GM19035 (cell line): Measurements from ENCODE around the gene HMCN2.
"Not testable (repeated sequence)": the region's sequence is repeated elsewhere in the genome, so short reads cannot be mapped to it uniquely, and the experiment has no call there.

ENCODE experiments used
- ATAC-seq: cut with Tn5 transposase; IDR thresholded peaks from one replicate; pipeline ENCODE4 v1.9.1; 2021; ENCODE audit not compliant: unreplicated experiment

The HMCN2 gene

GRCh38 chr9:130327781-130328348 lies 62.3 kb downstream of the HMCN2 start:
- no peak for ATAC-seq

DNA sequence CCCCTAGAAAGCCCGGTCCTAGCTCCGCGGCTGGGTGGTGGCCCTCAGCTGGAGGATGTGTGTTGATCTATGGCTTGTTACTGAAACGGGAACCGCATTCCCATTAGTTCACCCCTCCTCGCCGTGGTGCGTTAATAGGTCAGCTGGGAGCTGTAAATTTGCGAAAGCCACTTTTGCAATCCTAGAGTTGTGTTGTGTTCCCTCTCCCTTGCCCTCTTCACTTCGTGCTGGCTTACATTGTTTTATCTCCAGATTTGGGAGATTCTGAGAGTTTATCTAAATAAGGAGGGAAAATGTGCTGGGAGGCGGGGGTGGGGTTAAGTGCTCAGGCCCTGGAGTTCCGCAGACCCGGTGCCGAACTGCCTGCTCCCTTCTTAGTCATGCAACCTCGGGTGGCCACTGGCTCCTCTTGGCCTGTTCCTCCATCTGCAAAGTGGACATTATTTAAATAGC lies 62.8 kb downstream of the HMCN2 start:
- ATAC-seq: no peak

DNA sequence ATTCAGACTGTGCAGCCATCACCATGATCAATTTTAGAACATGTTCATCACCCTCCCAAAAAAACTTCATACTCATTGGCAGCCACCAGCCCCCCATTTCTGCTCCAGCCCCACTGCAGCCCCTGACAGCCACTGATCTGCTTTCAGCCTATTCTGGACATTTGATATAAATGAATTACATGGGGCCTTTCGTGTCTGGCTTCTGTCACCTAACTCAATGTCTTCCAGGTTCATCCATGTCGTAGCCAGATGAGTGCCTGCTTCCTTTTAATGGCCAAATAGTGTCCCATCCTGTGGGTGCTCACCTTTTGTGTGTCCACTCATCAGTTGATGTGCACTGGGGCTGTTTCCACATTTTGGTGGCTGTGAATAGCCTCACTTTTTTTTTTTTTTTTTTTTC lies 63.5 kb downstream of the HMCN2 start:
- no peak for ATAC-seq

GRCh38 chr9:130330202-130330862 lies 64.8 kb downstream of the HMCN2 start:
- ATAC-seq: no peak

DNA sequence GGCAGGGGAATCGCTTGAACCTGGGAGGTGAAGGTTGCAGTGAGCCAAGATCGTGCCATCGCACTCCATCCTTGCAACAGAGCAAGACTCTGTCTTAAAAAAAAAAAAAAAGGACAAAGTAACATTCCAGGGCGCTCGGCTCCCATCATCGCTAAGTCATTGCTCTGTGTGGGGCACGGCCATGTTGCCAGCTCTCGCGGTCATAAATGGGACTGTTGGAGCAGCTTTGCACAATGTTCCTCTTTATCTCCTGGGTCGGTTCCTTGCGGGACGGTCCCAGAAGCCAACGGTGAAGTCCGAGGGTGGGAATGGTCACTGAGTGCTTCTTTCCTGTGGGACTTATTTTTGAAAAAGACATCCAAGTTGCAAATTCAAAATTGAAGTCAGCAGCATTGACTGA lies 65.5 kb downstream of the HMCN2 start:
- ATAC-seq: no peak

GRCh38 chr9:130331573-130331972 lies 66.0 kb downstream of the HMCN2 start:
- ATAC-seq: no peak

DNA sequence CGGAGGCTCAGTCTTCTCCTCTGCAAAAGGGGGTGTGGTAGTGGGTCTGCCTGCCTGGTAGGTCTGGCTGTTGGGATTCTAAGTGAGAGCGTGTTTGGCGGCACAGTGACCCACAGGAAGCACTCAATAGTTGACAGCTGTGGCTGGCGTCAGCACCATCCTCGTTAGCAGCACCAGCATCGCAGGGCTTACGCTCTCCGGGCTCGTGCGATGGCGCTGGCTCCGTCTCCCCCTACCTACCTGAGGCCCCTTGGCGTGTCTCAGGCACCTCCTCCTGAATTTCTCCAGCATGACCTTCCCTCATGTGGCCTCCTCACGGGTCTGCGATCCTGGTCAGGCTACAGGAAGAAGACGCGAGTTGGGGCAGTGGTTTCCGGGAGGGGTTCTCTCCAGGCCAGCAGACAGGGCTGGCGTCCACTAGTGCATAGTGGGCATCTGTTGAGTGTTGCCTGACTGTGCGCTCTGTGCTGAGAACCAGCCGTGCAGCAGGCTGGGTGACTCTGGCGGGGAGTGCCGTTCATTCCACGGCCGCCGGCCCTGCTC lies 66.9 kb downstream of the HMCN2 start:
- no peak for ATAC-seq

- no peak for ATAC-seq
Measured at GRCh38 chr9:130333041-130333711, 67.6 kb downstream of the HMCN2 start.

DNA sequence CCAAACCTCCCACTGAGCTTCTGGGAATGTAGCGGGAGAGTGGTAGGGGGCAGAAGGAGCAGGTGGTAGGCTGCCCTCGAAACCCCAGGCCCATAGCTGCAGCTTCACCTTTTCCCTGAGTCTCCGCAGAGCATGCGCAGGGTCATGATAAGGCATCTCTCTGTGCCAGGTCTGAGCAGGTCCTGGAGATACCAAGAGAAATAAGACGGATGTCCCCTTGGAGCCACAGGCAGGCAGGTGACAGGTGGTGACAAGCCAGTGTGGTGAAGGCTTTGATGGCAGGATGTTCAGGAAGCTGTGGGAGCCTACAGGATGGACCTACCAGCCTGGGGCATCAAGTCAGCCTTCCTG lies 68.1 kb downstream of the HMCN2 start:
- ATAC-seq: no peak

GRCh38 chr9:130334915-130335314 lies 69.4 kb downstream of the HMCN2 start:
- no peak for ATAC-seq

GRCh38 chr9:130336027-130336610 lies 70.6 kb downstream of the HMCN2 start:
- no peak for ATAC-seq

DNA sequence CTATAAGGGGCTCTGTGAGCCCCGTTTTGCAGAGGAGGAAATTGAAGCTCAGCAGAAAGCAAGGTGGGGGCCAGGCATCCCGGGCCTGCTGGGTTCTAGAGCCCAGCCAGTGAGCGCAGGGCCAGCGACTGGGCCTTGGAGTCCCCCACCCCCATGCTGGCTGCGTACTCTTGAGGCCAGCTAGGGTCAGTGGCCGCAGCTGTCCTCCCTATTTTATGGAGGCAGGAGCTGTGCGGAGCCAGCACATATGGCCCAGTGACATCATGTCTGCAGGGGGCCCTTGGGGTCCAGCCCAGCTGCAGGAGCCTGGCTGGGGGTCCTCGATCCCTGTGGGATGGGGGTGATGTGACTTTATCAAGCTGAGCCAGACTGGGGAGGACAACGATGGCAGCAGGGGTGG lies 71.3 kb downstream of the HMCN2 start:
- ATAC-seq: no peak

- no peak for ATAC-seq
Measured at GRCh38 chr9:130337318-130337717, 71.8 kb downstream of the HMCN2 start.

GRCh38 chr9:130337784-130338380 lies 72.3 kb downstream of the HMCN2 start:
- no peak for ATAC-seq

- not testable (repeated sequence) for ATAC-seq
Measured at GRCh38 chr9:130338891-130339290, 73.3 kb downstream of the HMCN2 start.

GRCh38 chr9:130339306-130339705 lies 73.7 kb downstream of the HMCN2 start:
- no peak for ATAC-seq

DNA sequence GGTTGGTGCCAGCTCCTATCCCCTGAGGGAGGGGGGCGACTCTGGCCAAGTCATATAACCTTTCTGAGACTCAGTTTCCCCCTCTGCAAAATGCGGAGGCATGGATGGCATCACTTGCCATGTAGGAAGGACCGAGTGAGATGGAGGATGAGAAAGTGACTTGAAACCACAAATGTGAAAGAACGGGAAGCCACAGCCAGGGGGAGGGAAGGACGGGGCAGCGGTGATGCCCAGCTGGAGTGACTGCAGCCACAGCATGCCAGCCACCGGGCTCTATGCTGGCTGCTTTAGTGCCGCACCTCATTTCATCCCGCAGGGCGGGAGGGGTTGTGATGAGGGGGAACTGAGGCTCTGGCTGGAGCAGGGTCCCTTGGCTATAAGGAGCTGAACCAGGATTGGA lies 74.5 kb downstream of the HMCN2 start:
- no peak for ATAC-seq

DNA sequence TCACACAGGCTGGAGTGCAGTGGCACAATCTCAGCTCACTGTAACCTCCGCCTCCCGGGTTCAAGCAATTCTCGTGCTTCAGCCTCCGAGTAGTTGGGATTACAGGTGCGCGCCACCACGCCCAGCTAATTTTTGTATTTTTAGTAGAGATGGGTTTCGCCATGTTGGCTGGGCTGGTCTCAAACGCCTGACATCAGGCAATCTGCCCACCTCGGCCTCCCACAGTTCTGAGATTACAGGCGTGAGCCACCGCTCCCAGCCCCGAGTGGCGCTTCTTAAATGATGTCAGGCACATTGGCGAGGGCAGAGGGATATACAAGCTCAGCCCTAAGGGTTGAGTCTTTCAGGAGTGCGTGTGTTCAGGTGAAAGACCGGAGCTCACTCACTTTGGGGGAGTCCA lies 75.0 kb downstream of the HMCN2 start:
- not testable (repeated sequence) for ATAC-seq

GRCh38 chr9:130341128-130341527 lies 75.6 kb downstream of the HMCN2 start:
- no peak for ATAC-seq

DNA sequence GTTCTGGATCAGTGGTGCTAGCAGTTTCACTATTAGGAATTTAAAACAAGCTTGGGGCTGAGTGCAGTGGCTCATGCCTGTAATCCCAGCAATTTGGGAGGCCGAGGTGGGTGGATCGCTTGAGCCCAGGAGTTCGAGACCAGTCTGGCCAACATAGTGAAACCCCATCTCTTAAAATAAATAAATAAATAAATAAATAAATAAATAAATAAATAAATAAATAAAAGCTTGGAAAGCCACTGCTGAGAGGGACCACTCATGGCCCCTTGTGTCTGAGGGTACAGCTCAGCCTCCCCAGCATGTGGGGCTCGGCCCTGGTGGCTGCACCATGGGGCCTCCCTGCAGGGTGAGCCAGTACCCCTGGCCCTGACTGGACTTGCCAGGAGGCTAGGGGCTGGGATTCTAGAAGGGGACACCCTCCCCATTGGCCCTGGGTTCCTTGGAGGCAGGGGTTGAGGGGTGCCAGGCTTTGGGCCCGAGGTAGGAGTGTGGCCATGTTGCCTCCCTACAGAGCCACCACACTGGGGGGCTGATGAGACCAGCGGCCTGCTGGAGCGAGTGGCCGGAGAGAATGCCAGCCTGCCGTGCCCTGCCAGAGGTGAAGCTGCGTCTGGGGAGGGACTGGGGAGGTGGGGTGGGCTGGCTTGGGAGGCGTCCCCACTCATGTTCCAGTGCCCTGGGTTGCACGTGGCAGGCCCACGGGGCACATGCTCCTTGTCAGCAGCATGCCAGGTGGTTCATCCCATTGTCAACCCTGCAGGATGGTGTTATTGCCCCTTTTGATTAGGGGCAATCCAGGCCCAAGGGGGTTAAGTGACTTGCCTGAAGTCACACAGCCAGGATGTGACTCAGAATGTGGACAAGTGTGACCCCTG lies 76.5 kb downstream of the HMCN2 start:
- no peak for ATAC-seq

GRCh38 chr9:130342714-130343085 lies 77.1 kb downstream of the HMCN2 start:
- ATAC-seq: no peak
